Activated CD4-positive, alpha-beta T cell treated with anti-CD3 and anti-CD28 coated beads for 36 hours (primary cell): ENCODE results near the gene SYT3. TPM values are rescaled to one million over a fixed set of nuclear protein-coding genes. Genes with fewer than 3 reads are reported as not detected.
"Not testable (repeated sequence)": the region's sequence is repeated elsewhere in the genome, so short reads cannot be mapped to it uniquely, and the experiment has no call there.

Source experiments
- ATAC-seq: fragments of 200-7000 bp; cut with Tn5 transposase; one replicate; pipeline ENCODE4 v1.10.0; 2021; ENCODE audit warnings: mild to moderate bottlenecking, moderate library complexity
- CTCF ChIA-PET: fragments of 350-600 bp; sonication (Branson Sonifier 250); formaldehyde crosslinking; loops from one replicate; lab custom pipeline; 2021; ENCODE audit warnings: antibody characterized with exemption; lab: Charles Lee
- POLR2A ChIA-PET: fragments of 350-600 bp; sonication (Branson Sonifier 250); formaldehyde crosslinking; loops from one replicate; lab custom pipeline; 2021; ENCODE audit warnings: antibody characterized with exemption, inconsistent platforms; lab: Charles Lee
- DNase-seq: peaks from one replicate; pipeline ENCODE4 v3.0.0-alpha.2; 2020
- H3K27ac Mint-ChIP-seq: one replicate; pipeline ENCODE4 v1.8.0; 2021; ENCODE audit warnings: mixed read lengths
- H3K27me3 Mint-ChIP-seq: one replicate; pipeline ENCODE4 v1.8.0; 2021; ENCODE audit warnings: mixed read lengths
- H3K36me3 Mint-ChIP-seq: one replicate; pipeline ENCODE4 v1.8.0; 2021; ENCODE audit warnings: low read depth, mixed read lengths
- H3K4me1 Mint-ChIP-seq: one replicate; pipeline ENCODE4 v1.8.0; 2021; ENCODE audit warnings: mixed read lengths
- H3K4me3 Mint-ChIP-seq: one replicate; pipeline ENCODE4 v1.8.0; 2021; ENCODE audit warnings: mild to moderate bottlenecking, moderate library complexity, mixed read lengths
- H3K9me3 Mint-ChIP-seq: one replicate; pipeline ENCODE4 v1.8.0; 2021; ENCODE audit warnings: low read depth, mixed read lengths
- intact Hi-C, 2 experiments: fragments of 100-400 bp; cut with DNase I in 1 of 2; cut with micrococcal nuclease in 1 of 2; formaldehyde crosslinking; loops; one replicate each; pipeline versions ENCODE4 v1.14.2 to v1.15.1; 2022 to 2024; cut with DNase I, micrococcal nuclease
- total RNA-seq, 2 experiments: library from RNA; stranded (reverse); gene quantifications; one replicate each; pipeline ENCODE4 v1.2.3, GENCODE V29; 2021

SYT3 gene
- total RNA-seq, 2 experiments from 2014 or later, result 0.11 to 0.16 TPM

GRCh38 chr19:50590191-50590590 lies 49.5 kb downstream of the SYT3 start:
- H3K27ac Mint-ChIP-seq, result no peak overlapping the region
- DNase-seq (no peak), ATAC-seq (no peak)
- no peaks in the 10 kb centered on the region for H3K36me3 Mint-ChIP-seq
- no peaks in the 10 kb centered on the region for H3K9me3 Mint-ChIP-seq
- ChIA-PET CTCF (interaction anchor here (3.1 kb wide), 1 partner anchor 52 kb away, joined by 13 read pairs; no protein-coding TSS in a partner anchor), POLR2A (no interaction called here)
- H3K4me1 Mint-ChIP-seq, result no peaks in the 10 kb centered on the region
- intact Hi-C loops, result no loop called here
- no peak overlapping the region for H3K4me3 Mint-ChIP-seq
- H3K27me3 Mint-ChIP-seq, result peaks cover 12% of the 10 kb centered on the region

GRCh38 chr19:50581795-50582660 lies 57.7 kb downstream of the SYT3 start:
- POLR2A ChIA-PET, H3K4me1 Mint-ChIP-seq, ATAC-seq, H3K9me3 Mint-ChIP-seq, H3K4me3 Mint-ChIP-seq, H3K36me3 Mint-ChIP-seq, DNase-seq, H3K27ac Mint-ChIP-seq, intact Hi-C loops: not testable (repeated sequence)
- H3K27me3 Mint-ChIP-seq, result peaks cover 18% of the 10 kb centered on the region
- CTCF ChIA-PET, result interaction anchor here (1.0 kb wide), 1 partner anchor 9 kb away, joined by 3 read pairs; no protein-coding TSS in a partner anchor

- intact Hi-C loops, result no loop called here
- Mint-ChIP-seq H3K9me3 (no peaks in the 10 kb centered on the region), H3K27me3 (peaks cover 16% of the 10 kb centered on the region), H3K27ac (no peak overlapping the region), H3K36me3 (no peaks in the 10 kb centered on the region), H3K4me3 (no peak overlapping the region), H3K4me1 (no peaks in the 10 kb centered on the region)
- ATAC-seq (no peak), DNase-seq (no peak)
- CTCF ChIA-PET, result no interaction called here
- POLR2A ChIA-PET, result no interaction called here
These were observed 58.6 kb downstream of the SYT3 start for GRCh38 chr19:50580970-50581634.

GRCh38 chr19:50580240-50580639 lies 59.4 kb downstream of the SYT3 start:
- no peak overlapping the region for H3K27ac Mint-ChIP-seq
- ATAC-seq (no peak), DNase-seq (no peak)
- H3K27me3 Mint-ChIP-seq, result peaks cover 16% of the 10 kb centered on the region
- H3K36me3 Mint-ChIP-seq, result no peaks in the 10 kb centered on the region
- H3K4me3 Mint-ChIP-seq, result no peak overlapping the region
- CTCF ChIA-PET, result no interaction called here
- POLR2A ChIA-PET, result no interaction called here
- no peaks in the 10 kb centered on the region for H3K4me1 Mint-ChIP-seq
- intact Hi-C loops, result no loop called here
- H3K9me3 Mint-ChIP-seq, result no peaks in the 10 kb centered on the region

GRCh38 chr19:50576769-50577168 lies 62.9 kb downstream of the SYT3 start:
- H3K9me3 Mint-ChIP-seq, ATAC-seq, CTCF ChIA-PET, H3K27ac Mint-ChIP-seq, H3K4me3 Mint-ChIP-seq, intact Hi-C loops, H3K4me1 Mint-ChIP-seq, DNase-seq, H3K36me3 Mint-ChIP-seq, POLR2A ChIA-PET: not testable (repeated sequence)
- peaks cover 16% of the 10 kb centered on the region for H3K27me3 Mint-ChIP-seq

GRCh38 chr19:50573741-50574461 lies 65.8 kb downstream of the SYT3 start:
- Mint-ChIP-seq H3K4me1 (no peaks in the 10 kb centered on the region), H3K36me3 (no peaks in the 10 kb centered on the region), H3K27ac (no peak overlapping the region), H3K9me3 (no peaks in the 10 kb centered on the region), H3K27me3 (peaks cover 14% of the 10 kb centered on the region), H3K4me3 (no peak overlapping the region)
- ATAC-seq, result no peak
- intact Hi-C loops, result no loop called here
- ChIA-PET CTCF (interaction anchor here (0.8 to 1.0 kb wide), 2 partner anchors 34 to 37 kb away, joined by 3 to 4 read pairs; no protein-coding TSS in a partner anchor), POLR2A (no interaction called here)
- DNase-seq, result no peak

Other genes with a start within 250 kb of the SYT3 start
- under 1 TPM; 0.33 to 0.50 TPM for gene SPIB, start 220.9 kb downstream of the SYT3 start, total RNA-seq
- gene MYBPC2, start 207.0 kb downstream of the SYT3 start, total RNA-seq, result under 1 TPM; 0.14 to 0.30 TPM
- 10 to 100 TPM; 33.4 to 34.7 TPM for gene EMC10, start 163.4 kb downstream of the SYT3 start, total RNA-seq
- under 1 TPM; 0.48 to 0.58 TPM for gene GARIN5A, start 163.0 kb downstream of the SYT3 start, total RNA-seq
- 10 to 100 TPM; 17.4 to 28.1 TPM for gene JOSD2, start 128.7 kb downstream of the SYT3 start, total RNA-seq
- gene ASPDH, start 126.0 kb downstream of the SYT3 start, total RNA-seq, result not detected
- gene LRRC4B, start 71.4 kb downstream of the SYT3 start, total RNA-seq, result not detected
- gene C19orf81, start 9.6 kb upstream of the SYT3 start, total RNA-seq, result 1 to 10 TPM; 1.3 to 1.7 TPM
- not detected for gene SHANK1, start 79.9 kb upstream of the SYT3 start, total RNA-seq
- 1 to 10 TPM in 1 of 2 experiments, under 1 TPM in 1; 0.64 to 1.0 TPM for gene CLEC11A, start 83.5 kb upstream of the SYT3 start, total RNA-seq
- gene GPR32, start 130.6 kb upstream of the SYT3 start, total RNA-seq, result not detected
- not detected for gene ACP4, start 150.5 kb upstream of the SYT3 start, total RNA-seq
- 1 to 10 TPM; 2.4 to 2.6 TPM for gene KLK1, start 183.9 kb upstream of the SYT3 start, total RNA-seq
- not detected for gene KLK15, start 193.7 kb upstream of the SYT3 start, total RNA-seq
- gene KLK3, start 215.0 kb upstream of the SYT3 start, total RNA-seq, result not detected
- not detected for gene KLK2, start 233.6 kb upstream of the SYT3 start, total RNA-seq